LoVo (cell line): ENCODE data around the gene ZC3H15.
A peak's percentile ranks its signal among the peaks of the same experiment; 100 is the strongest.
"Not testable (repeated sequence)": the region's sequence is repeated elsewhere in the genome, so short reads cannot be mapped to it uniquely, and the experiment has no call there.

ENCODE experiments used
- DNase-seq: peaks from one replicate; pipeline ENCODE4 v3.0.0-alpha.2; 2016; ENCODE audit warnings: low spot score

ZC3H15 gene

DNA sequence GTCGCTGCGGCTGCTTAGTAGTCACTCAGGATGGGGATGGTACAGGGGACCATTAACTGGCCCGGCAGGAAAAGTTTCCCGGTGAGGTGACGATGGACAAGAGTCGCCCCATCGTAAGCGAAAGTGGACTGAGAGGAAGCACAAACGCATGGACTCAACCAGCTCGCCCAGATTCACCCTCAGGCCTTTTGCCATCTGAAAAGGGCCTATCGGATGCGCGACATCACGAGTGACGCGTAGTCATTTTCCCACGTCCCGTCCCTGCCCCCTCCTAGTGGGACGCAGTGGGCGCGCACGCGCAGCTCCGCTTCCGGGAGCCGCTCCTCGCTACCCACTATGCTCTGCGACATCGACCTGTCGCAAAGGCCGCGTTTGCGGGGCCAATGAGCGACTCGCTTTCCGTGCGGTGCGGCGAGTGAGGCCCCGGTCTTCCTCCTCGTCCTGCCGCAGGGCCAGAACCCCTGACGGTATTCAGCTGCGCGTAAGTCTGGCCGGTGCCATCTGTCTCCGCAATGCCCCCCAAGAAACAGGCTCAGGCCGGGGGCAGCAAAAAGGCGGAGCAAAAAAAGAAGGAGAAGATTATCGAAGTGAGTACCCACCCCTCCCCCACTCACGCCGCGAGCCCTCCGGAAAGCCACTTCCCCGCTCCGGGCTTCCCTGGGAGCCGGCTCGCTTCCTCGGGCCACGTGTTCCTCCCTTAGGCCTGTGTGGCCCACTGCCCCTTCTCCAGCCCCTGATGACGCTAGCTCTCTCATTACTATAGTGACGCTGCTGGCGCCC lies at the start of gene ZC3H15:
TSS of gene ZC3H15 (plus strand) at position 390 of the 780 bp plus-strand sequence. CDS start at position 513, 123 bp downstream.
- DNase-seq, result peak; percentile 94

DNA sequence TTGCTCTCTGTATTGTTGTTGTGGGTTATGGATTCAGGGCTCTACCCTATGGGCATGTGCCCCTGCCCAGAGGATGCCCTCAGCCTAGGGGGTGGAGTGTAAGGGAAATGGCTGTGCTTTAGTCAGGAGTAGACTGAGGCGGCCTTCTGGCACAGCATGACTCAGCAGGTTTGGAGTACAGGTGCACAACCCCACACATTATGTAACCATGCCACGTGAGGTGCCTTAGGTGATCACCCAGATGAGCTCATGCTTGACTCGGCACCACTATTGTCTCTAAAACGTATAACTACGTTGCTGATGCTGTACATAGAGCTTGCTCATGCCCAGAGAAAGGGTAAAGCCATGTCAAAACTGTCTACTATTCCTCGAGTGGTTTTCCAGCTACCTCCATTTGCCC lies 48.3 kb upstream of the ZC3H15 start:
- DNase-seq, result no peak

DNA sequence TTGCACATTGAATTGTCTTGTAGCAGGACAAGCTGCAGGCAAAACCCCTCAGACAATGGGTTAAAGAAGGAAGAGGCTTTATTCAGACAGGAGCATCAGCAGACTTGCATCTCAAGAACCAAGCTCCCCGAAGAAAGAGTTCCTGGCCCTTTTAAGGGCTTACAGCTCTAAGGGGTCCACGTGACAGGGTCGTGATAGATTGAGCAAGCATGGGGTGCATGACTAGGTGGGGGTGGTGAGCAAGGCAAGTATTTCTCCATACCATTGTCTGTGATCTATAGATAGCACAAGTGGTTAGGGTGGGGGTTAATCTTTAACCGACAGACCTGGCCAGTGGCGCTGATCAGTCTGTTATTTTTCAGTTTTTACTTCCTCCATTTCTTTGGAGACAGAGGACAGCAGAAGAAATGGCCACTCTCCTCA lies 46.4 kb upstream of the ZC3H15 start:
- not testable (repeated sequence) for DNase-seq

DNA sequence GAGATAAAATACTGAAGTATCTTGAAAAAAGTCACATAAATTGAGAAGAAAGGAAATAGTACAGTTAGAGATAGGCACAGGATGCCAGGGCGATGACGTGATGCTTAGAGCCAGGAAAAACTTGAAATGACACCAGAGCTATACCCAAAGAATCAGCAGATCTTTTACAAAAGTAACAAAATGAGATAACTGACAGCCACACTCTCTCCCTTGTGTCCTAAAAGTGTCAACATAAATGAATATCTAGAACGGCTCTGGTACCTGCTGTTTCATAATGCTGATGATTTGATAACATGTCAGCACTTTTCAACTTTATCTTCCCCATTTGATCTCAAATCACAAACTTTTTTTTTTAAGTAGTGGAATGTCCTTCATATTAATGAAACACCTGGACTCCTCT lies 45.6 kb upstream of the ZC3H15 start:
- DNase-seq, result no peak

DNA sequence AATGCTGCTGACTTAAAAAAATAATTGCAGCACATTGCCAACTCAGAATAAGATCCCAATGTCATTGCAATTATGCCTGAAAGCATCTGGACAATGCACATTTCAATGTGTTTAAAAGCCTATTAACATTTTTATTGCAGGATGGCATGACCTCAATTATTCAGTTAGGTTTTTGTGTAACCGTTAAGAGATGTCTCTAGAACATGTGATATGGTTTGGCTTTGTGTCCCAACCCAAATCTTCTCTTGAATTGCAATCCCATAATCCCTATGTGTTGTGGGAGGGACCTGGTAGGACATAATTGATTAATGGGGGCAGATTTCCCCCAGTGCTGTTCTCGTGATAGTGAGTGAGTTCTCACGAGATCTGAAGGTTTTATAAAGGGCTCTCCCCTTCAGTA lies 43.2 kb upstream of the ZC3H15 start:
- no peak for DNase-seq

DNA sequence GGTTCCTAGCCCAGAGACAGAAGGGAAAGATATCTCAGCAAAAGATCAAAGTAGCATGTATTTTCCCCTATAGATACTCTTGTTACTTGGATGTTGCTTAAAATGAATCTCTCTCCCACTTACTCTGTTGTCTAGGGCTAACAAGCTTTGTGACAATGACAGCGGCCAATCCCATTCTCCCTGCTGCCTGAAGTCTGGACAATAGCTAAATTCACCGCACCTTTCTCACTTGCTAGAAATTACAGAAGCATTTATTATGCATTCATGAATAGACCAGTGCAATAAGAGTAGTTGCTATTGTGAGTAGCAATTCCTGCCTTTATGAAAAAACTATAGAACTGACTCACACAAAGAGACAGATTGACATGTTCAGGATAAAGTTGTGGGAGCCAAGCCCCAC lies 42.2 kb upstream of the ZC3H15 start:
- DNase-seq, result no peak

DNA sequence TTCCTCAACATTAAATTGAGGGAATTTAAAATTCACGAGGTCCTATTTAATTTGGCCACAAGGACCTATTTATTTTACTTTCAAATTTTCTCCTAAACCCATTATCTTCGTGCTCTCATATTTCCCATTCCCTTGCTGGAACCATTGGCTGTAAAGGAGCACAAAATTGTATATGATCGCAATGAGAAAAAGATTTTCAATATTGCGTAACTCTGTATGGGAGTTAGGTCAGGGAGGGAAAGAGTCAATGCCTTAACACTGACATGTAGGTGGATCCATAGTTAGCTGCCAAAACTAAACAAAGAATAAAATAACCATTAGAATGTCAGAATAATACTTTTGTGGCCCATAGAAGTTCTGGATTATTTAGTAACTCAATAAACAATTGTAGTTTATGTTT lies 40.6 kb upstream of the ZC3H15 start:
- DNase-seq, result no peak

DNA sequence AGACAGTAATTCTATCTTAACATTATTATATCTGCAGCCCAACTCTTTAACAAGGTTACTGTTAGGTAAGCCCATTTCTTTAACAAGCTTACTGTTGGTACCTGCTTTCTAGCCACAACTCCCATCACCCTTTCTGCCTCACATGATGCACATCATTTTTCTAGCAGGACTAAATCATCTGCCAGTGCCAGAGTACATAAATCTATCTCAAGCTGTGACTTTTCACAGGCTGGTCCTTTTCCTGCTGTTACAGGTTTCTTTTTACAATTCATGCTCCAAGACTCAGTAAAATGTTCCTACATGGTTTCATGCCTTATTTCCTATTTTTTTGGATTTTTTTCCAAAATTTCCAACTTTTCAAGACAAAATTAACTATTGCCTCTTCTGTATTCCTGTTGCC lies 30.4 kb upstream of the ZC3H15 start:
- no peak for DNase-seq

DNA sequence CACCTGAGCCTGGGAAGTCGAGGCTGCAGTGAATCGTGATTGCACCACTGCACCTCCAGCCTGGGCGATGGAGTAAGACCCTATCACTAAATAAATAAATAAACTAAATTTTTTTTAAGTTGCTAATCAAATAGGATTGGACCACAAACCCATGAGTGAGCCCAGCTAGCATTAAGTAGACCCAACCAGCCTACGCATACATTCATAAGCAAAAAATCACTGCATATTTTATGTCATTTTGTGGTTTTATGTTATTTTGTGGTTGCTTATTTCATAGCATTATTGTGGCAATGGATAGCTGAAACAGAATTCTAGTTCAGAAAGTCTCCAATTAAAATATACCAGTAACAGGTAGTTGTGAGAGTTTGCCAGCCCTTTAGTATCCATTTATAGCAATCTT lies 29.1 kb upstream of the ZC3H15 start:
- no peak for DNase-seq

DNA sequence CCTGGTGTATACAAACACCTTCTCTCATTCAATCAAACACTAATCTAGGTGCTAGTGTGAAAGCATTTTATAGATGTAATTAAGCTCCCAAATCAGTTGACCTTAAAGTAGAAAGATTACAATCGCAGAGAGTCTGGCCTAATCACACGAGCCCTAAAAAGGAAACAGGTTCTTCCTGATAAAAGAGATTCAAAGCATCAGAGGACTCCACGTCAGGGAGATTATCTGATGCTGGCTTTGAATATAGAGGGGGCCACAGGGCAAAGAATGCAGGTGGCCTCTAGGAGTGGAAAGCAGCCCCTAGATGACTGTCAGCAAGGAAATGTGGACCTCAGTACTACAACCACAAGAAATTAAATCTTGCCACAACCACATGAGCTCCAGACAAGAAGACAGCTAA lies 28.2 kb upstream of the ZC3H15 start:
- no peak for DNase-seq

DNA sequence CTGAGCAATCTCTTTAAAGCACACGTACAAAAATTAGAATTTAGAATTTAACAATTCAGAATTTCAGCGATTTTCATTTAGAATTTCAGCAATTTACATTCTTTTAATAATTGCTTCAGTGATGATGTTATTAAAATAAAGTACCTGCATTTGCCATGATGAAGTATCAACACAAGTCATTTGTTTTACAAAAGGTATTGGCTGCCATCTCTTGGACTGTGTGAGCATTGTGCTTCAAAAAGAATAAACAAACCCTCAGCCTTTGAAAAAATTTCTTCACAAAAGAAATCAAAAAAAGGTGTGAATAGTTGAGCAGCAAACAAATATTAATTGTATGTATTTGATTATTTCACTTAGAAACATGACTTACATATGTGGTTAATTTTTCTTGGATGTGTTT lies 27.1 kb upstream of the ZC3H15 start:
- peak; percentile 12 for DNase-seq

DNA sequence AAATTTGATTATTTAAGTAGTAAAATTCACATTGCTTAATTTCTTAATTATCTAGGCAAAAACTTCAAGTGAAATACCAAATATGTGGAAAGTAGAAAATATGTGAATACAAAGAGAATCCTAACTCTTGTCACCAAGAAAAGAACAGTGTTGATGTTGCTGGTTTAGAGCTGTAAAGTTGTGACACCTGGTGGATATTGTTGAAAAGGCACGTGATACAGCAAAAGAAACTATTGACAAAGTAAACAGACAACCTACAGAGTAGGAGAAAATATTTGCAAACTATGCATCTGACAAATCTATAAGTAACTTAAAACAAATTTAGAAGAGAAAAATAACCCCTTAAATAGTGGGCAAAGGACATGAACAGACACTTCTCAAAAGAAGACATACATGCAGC lies 25.6 kb upstream of the ZC3H15 start:
- DNase-seq, result peak; percentile 26

DNA sequence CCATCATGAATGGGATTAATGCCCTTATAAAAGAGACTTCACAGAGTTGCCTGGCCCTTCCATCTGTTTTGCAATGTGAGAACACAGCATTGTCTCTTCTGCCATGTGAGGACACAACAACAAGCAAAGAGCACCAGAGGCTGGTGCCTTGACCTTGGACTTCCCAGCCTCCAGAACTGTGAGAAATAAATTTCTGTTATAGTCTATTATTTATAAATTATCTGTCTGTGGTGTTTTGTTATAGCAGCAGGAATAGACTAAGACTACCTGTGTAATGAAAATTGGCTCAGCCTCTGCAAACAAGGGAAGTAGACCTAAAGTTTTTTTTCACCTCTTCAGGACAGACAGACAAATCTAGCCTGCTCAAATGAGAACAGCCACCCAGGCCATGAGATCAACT lies 19.3 kb upstream of the ZC3H15 start:
- DNase-seq, result no peak

DNA sequence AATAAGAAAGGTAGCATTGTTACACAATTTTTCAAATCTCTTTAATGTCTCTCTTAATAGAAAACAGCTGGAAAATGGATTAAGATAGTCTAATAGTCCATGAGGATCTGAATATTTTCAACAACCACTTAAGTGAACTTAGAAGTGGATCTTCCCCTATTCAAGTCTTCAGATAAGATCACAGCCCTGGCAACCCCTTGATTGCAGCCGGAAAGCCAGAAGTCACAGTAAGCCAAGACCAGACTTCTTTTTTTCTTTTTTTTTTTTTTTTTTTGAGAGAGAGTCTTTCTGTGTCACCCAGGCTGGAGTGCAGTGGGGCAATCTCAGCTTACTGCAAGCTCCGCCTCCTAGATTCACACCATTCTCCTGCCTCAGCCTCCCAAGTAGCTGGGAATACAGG lies 18.6 kb upstream of the ZC3H15 start:
- no peak for DNase-seq

DNA sequence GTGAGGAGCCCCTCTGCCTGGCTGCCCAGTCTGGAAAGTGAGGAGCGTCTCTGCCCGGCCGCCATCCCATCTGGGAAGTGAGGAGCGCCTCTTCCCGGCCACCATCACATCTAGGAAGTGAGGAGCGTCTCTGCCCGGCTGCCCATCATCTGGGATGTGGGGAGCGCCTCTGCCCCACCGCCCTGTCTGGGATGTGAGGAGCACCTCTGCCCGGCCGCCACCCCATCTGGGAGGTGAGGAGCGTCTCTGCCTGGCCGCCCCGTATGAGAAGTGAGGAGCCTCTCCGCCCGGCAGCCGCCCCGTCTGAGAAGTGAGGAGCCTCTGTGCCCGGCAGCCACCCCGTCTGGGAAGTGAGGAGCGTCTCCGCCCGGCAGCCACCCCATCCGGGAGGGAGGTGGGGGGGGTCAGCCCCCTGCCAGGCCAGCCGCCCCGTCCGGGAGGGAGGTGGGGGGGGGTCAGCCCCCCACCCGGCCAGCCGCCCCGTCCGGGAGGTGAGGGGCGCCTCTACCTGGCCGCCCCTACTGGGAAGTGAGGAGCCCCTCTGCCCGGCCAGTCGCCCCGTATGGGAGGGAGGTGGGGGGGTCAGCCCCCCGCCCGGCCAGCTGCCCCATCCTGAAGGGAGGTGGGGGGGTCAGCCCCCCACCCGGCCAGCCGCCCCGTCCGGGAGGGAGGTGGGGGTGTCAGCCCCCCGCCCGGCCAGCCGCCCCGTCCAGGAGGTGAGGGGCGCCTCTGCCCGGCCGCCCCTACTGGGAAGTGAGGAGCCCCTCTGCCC lies 13.2 kb upstream of the ZC3H15 start:
- not testable (repeated sequence) for DNase-seq

DNA sequence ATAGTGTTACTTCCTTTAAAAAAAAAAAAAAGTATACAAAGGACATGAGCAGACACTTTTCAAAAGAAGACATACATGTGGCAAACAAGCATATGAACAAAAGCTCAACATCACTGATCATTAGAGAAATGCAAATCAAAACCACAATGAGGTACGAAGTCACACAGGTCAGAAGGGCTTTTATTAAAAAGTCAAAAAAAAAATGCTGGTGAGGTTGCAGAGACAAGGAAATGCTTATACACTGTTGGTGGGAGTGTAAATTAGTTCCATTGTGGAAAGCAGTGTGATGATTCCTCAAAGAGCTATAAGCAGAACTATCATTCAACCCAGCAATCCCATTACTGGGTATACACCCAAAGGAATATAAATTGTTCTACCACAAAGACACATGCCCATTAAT lies 11.8 kb upstream of the ZC3H15 start:
- DNase-seq, result not testable (repeated sequence)

DNA sequence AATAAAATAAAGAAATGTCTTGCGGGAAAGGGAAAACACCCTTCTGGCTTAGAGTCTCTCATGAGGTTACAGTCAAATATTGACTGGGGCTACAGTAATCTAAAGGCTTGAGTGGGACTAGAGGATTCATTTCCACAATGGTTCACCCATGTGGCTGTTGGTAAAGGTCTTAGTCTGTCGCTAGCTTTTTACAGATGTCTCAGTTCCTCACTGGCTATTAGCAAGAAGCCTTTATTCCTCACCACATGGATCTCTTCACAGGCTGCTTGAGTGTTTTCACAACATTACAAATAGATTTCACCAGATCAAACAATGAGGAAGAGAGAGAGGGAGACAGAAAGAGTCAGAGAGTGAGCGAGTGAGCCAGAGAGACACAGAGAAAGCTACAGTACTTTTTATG lies 8.3 kb upstream of the ZC3H15 start:
- DNase-seq, result no peak

DNA sequence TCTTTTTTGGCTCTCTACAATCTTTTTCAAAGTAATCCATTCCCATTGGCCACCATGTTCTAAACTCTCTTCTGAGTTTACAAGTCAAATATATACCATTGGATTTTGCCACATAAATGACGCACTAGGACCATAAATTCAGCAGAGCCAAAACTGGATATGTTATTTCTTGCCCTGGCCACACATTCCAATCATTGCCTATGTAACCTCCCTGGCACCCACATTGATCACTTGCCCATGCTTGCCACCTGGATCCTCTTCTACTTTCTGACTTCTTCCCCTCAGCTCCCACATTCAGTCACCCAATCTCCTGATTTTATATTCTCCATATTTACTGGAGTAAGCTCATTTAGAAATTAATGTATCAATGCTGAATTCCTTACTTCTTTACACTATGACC lies 5.1 kb upstream of the ZC3H15 start:
- no peak for DNase-seq

DNA sequence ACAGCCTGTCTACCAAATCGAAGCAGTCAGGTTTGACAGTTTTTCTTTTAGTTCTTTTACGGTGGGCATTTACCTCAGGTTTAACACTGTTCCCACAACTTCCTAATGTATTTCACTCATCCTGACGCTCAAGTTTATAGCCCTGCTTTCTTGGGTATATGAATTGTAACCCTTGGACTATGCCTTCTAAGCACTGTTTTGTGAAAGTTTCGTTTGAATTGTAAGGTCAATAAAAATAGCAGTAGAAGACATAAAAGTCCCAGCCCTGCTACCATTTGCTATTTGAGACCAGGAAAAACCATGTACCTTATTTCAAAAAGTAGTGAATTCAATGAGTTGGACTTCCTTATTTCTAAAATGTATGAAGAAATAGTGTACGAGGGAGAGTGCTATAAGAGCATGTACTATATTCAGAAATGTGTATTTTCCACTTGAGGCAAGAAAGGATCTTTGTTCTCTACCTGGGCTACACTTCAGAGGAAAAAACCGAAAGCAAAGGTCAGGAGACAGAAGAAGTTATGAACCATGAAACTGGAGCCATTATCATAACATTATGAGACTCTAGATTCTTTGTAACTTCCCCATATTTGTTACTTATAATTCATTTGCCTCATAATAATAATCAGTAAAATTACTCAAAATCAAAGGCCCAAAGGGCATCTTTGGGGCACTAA lies 1.9 kb upstream of the ZC3H15 start:
- DNase-seq, result peak; percentile 30

DNA sequence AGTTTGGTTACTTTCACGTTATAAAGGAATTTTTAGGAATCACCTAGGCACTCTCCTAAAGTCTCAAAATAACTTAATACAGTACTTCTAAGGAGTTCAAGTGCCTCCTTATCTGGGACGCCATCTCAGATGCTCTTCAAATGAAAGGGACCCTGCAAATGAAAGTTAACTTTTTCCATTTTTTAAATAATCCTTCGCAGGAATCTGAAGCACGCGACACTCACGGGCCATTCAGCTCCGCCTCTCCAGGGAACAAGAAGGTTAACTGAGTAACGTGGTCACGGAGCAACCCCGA lies 537 bp upstream of the ZC3H15 start:
- DNase-seq, result no peak

DNA sequence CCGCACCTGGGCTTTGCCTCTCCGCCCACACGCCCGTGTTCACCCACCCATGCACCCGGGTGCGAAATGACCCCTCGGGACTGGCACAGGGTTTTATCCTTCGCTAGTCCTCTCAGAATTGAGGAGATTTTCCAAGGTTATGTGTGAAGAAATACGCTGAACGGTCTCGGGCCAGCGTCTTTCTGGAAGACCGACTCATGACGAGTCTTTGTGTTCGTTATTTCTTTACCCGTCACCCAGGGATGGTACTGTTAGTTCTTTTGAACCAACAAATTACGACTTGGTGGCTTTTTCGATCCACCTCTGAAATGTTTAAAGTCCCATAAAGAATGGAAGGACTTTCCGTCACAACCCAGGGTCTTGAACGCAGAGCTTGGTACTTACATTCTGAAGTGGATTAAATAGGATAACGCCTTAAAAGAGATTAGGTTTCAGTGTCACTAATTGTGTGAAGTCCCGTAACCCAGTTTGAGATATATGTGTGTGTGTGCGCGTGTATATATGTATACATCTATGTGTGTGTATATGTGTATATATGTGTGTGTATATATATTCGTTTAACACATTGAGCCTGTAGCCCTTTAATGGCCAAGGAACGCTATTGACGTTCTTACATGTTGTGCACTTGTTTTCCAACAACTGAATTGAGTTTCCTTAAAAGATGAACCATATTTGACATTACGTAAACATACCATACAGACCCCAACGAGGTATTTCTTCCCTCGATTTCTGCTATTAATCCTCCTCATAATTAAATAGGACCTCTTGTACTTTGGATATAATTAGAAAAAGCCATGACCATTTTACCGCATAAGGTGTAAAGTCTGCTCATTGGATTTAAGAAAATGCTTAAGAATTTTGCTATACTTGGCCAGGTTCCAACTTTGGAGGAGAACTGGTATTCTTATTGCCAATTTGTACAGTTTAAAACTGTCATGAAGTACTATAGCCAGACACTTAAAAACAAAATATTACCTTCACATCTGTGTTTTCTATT lies 889 bp downstream of the ZC3H15 start:
- DNase-seq, result peak; percentile 21

DNA sequence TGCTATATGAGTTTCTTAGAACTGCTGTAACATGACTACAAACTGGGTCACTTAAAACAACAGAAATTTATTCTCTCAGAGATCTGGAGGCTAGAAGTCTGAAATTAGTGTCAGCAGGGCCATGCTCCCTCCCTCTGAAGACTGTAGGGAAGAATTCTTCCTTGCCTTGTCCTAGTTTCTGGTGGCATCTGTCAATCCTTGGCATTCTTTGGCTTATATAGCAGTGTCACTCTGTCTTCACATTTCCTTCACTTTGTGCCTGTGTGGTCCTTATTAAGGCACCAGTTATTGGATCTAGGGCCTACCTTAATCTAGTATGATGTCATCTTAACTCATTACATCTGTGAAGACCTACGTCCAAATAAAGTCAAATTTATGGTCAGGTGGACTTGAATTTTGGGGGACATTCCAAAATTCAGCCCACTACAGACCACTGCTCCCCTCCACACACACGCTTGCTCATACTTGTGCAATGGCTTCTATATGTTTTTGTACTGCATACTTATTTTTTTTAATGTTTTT lies 7.6 kb downstream of the ZC3H15 start:
- DNase-seq, result no peak
